Measurements from ENCODE around the gene TUBA3C.
A peak's percentile ranks its signal among the peaks of the same experiment; 100 is the strongest.

TUBA3C gene

DNA sequence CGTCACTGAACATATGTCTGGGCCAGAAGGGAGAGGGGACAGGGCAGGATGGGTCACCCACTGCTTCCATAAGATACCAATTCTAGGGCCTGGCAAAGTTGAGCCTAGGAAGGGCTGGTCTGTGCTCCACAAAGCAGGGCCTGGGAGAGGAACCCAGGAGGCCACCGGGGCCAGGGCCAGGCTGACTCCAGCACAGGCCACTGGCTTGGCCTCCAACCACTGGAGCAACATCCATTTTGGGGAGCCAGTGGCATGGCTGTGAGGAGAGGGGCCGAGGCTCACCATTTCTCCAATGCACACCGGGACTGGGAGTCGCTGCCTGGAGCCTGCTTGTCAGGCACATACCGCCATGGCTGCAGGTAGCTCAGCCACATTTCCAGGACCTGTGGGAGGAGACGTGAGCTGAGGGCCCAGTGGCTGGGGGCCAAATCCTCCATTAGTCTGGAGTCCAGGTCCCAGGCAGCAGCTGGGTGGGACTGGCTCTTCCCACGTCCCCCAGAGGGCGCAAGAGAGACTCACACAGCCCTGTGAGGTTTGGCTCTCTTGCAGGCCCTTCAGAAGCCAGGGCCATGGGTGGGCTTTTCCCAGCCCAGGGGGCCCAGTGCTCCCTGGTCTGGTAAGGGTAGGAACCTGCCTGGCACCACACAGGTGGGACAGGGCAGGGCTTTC, 27.7 kb downstream of the TUBA3C start:
- no peak for DNase-seq (ENCODE audit: low spot score)
- TF ChIP-seq, protein P1, sequence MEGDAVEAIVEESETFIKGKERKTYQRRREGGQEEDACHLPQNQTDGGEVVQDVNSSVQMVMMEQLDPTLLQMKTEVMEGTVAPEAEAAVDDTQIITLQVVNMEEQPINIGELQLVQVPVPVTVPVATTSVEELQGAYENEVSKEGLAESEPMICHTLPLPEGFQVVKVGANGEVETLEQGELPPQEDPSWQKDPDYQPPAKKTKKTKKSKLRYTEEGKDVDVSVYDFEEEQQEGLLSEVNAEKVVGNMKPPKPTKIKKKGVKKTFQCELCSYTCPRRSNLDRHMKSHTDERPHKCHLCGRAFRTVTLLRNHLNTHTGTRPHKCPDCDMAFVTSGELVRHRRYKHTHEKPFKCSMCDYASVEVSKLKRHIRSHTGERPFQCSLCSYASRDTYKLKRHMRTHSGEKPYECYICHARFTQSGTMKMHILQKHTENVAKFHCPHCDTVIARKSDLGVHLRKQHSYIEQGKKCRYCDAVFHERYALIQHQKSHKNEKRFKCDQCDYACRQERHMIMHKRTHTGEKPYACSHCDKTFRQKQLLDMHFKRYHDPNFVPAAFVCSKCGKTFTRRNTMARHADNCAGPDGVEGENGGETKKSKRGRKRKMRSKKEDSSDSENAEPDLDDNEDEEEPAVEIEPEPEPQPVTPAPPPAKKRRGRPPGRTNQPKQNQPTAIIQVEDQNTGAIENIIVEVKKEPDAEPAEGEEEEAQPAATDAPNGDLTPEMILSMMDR (IDR thresholded peaks at IDR 0.05; ENCODE audit: extremely low read depth, missing control alignments), result peak; percentile 14

DNA sequence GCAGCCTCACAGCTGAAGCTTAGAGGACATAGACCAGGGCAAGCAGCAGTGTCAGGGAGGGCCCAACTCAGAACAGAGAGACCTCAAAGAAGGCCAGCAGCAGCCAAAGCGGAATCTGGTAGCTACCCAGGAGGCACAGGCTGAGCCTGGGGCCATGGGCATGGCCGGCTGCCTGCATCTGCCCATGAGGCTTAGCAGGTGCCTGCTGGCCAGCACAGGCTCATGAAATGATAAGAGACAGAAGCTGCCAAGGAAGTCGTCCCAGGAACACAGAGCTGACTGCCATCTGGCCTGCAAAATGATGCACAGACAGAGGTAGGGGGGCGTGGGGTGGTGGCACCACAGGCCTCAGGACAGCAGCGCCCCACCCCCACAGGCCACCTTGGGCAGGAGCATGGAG, 29.2 kb downstream of the TUBA3C start:
- no peak for DNase-seq (ENCODE audit: low spot score)
- TF ChIP-seq, protein P1 (IDR thresholded peaks at IDR 0.05; ENCODE audit: extremely low read depth, missing control alignments), result no peak

DNA sequence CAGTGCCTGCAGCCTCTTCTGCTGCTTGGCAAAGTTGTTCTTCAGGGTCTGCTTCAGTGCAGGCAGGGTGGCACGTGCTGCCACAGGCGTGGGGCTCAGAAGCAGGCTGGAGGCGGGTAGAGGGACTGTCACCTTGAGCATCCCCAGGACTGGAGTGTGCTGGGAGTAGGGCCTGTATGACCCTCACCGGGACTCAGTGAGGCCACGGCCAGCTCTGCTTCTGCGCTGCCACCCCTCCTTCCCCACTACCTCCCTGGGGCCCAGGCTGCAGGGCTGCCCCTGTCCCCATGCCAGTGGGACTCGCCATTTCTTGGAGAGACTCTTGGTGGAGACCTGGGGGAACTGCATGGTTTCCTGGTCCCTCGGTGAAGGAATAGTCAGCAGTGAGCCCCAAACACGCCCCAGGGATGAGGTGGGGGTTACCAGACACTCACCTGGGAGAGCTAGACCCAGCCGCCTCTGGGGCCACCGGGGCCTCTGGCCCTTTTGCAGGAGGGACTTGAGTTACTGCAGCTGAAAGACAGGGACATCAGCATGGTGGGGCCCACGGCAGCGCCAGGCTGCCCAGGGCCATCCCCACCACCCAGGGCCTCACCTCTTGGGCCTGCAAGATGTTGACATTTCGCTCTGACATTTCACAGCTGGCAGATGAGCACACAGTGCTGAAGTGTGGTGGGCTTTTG, 29.9 kb downstream of the TUBA3C start:
- TF ChIP-seq, protein P1 (IDR thresholded peaks at IDR 0.05; ENCODE audit: extremely low read depth, missing control alignments), result no peak

DNA sequence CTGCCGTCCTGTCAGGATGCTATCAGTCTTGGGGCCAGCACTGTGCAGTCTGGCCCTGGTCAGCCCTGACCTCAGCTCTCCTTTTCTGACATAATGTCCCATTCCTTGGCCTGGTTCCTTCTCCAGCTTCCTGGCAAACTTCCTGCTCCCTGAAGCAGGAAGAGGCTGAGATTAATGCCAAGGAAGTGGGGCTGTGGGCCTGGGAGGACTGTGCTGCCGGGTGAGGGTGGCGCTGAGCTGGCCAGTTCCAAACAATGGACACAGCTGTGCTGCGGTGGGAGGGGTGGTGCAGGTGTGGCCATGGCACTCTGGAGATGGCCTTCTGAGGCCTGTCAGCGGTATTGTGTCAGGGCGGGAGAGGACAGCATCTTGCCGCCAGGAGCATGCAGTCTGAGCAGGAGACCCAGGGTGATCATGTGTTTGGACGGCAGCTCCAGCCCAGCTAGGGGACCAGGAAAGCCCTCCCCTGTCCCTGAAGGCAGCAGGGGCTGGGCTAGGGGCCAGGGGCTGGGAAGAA, 30.9 kb downstream of the TUBA3C start:
- TF ChIP-seq, protein P1 (IDR thresholded peaks at IDR 0.05; ENCODE audit: extremely low read depth, missing control alignments), result no peak
- no peak for DNase-seq (ENCODE audit: low spot score)

More for the DNA sequence above, 29.9 kb downstream of the TUBA3C start:
- no peak for DNase-seq (ENCODE audit: low spot score)

DNA sequence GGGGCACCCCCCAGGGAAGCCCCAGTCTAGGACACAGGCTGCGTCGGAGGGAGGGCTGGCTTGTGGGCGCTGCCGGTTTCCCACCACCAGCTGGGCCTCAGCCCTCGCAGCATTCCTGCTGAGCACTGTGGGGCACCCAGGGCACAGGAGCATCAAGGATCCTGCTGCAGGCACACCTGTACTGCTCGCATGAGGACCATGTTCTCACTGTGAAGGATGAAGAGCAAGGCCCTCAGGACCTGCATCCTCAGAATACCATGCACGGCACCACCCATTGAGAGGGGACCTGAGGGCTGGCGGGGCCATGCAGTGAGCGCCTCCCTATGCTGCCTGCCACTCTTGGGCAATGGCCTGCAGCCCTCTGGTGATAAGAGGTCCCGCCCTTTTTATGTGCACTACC, 31.4 kb downstream of the TUBA3C start:
- DNase-seq (ENCODE audit: low spot score), result no peak

DNA sequence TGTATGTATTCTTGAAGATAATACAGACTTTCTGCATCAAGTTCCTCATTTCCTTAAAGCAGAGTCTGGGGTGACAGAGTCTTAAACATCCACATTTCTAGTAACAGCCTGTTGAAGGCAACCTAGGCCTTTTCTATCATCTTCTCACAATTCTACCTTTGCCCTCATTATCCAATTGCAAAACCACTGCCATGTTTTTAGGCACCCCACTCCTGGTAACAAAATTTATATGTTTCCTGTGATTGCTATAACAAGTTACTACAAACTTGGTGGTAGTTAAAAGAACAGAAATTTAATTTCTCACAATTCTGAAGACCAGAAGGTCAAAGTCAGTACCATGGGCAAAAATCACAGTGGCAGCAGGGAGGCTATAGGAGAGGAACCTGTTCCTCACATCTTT, 33.1 kb downstream of the TUBA3C start:
- TF ChIP-seq, protein P1 (IDR thresholded peaks at IDR 0.05; ENCODE audit: extremely low read depth, missing control alignments), result no peak
- DNase-seq (ENCODE audit: low spot score), result no peak

More for the DNA sequence above, 31.4 kb downstream of the TUBA3C start:
- TF ChIP-seq, protein P1 (IDR thresholded peaks at IDR 0.05; ENCODE audit: extremely low read depth, missing control alignments), result no peak

All from GM20000 (cell line).